Measurements from ENCODE around the gene SCCPDH.

DNA sequence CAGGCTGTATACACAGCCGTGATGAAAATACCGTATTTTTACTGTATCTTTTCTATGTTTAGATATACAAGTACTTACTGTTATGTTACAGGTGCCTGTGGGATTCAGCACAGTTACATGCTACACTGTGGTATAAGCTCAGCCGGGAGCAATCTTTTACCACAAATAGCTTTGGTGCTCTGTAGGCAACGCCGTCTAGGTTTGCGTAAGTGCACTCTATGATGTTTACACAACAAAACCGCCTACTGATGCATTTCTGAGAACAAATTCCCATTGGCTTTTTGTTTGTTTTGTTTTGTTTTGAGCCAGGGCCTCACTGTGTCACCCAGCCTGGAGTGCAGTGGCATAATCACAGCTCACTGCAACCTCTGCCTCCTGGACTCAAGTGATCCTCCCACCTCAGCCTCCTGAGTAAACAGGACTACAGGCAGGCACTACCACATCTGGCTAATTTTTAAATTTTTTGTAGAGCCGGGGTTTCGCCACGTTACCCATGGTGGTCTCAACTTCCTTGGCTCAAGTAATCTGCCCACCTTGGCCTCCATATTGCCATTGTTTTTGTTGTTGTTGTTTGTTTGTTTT lies 81.0 kb downstream of the SCCPDH start:
- TF ChIP-seq POLR2AphosphoS5 (IDR thresholded peaks at IDR 0.05) (no peak), POLR2A (IDR thresholded peaks at IDR 0.05) (no peak)
- TF ChIP-seq, protein P1, sequence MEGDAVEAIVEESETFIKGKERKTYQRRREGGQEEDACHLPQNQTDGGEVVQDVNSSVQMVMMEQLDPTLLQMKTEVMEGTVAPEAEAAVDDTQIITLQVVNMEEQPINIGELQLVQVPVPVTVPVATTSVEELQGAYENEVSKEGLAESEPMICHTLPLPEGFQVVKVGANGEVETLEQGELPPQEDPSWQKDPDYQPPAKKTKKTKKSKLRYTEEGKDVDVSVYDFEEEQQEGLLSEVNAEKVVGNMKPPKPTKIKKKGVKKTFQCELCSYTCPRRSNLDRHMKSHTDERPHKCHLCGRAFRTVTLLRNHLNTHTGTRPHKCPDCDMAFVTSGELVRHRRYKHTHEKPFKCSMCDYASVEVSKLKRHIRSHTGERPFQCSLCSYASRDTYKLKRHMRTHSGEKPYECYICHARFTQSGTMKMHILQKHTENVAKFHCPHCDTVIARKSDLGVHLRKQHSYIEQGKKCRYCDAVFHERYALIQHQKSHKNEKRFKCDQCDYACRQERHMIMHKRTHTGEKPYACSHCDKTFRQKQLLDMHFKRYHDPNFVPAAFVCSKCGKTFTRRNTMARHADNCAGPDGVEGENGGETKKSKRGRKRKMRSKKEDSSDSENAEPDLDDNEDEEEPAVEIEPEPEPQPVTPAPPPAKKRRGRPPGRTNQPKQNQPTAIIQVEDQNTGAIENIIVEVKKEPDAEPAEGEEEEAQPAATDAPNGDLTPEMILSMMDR (IDR thresholded peaks at IDR 0.05 in 8 of 11, conservative IDR thresholded peaks at IDR 0.05 in 3 of 11): no peak
